GM18867 (cell line): ENCODE measurements around the gene FTCDNL1.

ENCODE experiments used
- ATAC-seq: cut with Tn5 transposase; IDR thresholded peaks from one replicate; pipeline ENCODE4 v1.9.1; 2021; ENCODE audit warnings: mild to moderate bottlenecking, moderate library complexity; ENCODE audit not compliant: unreplicated experiment

FTCDNL1 gene

DNA sequence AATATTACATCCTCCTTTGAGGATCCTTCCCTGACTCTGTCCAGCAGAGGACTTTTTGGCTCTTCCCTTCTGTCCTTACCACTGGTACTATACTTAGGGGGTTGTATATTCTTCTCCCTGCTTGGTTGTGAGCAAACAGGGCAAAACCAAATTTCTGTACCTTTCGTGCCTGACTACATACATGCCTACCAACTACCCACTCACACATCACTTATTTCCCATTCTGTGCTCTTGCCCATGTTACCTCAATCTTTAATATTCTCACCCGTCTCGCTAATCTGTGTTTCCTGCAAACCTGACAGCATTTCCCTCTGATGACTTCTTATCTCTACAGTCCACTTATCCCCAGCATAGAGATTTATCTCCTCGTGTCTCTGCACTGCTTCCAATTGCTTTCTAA lies 58.6 kb downstream of the FTCDNL1 start:
- no peak for ATAC-seq

DNA sequence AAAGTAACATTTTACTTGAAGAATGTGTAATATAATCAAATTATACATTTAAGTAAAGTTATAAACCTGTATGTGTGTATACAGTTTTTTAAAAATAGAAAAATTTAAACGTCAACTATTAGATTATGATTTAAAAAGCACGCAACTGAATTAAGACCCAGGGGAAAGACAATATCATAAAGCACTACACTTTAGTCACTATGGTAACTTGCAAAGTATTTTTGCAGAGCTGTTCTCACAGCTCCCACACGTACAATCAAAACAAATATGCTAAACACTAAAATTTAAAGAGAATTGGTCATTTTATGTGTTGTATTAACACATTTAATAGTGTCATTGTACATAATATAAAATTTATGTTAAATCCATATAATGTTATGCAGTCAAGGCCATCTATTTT lies 59.7 kb downstream of the FTCDNL1 start:
- no peak for ATAC-seq

DNA sequence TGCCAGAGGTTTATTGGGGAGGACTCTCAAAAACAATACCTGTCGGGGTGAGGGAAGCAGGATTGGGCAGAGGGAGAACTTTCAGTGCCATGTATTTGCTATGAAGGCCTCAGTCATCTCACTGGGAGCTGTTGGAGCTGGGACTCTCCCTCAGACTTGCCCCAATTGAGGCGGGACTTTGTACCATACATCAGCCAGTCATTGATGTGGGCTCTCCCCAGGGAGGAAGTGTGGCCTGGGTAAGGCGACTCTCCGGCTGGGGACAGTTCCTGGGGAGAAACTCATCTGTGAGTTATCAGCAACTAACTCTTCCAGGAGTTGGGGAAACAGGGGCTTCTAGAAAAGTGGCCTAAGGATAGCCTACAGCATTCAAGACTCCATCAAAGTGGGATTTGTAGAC lies 66.5 kb downstream of the FTCDNL1 start:
- ATAC-seq: no peak

DNA sequence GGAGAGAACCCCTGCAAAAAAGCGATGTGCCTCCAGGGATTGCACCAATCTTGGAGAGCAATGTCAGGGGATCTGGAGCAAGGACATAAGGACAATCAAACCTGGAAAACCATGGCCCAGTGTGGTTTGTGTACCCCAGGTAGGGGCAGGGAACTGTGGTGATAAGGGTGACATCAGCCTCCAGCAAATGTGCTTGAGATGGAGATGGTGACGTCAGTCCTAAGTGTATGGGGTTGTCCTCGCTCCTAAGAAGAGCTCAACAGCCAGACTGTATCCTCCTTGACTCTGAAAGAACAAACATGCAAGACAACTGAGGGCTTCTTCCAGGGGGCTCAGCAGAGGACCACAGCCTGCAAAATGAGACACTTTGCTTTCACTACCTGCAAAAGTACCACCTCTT lies 71.4 kb downstream of the FTCDNL1 start:
- no peak for ATAC-seq

DNA sequence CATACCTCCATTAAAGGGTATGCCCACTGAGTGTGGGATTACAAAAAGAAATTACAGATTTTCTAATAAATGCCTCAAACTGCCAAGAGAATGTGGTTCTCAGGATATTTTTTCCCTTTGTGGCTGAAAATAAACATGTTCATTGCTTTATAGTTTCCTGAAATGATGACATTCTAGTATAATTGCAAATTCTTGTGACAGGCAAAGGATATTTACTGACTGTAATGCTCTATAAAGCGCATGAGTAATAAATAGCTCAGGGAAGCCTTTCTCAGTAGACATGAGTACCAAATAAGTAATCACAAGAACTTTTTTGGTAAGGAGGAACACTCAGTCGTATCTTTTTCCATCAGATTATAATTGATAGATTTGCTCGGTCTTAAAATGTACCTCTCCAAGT lies 72.3 kb downstream of the FTCDNL1 start:
- no peak for ATAC-seq

DNA sequence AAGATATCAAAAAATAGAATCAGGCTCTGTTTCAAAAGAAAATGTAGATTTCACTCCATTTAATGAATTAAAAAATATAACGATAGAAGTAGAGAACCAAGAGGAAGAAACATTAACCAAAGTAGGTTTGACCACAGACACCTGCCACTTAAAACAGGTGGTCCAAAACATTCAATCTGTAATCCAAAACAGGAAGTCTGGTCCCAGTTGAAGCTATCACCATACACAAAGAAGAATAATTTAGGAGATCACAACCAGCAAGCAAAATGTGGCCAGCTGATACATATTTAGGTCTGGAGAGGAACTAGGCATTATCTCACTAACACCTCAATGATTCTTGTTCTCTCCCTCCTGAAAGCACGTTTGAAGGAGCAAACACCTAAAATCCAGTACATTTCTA lies 73.1 kb downstream of the FTCDNL1 start:
- ATAC-seq: no peak

DNA sequence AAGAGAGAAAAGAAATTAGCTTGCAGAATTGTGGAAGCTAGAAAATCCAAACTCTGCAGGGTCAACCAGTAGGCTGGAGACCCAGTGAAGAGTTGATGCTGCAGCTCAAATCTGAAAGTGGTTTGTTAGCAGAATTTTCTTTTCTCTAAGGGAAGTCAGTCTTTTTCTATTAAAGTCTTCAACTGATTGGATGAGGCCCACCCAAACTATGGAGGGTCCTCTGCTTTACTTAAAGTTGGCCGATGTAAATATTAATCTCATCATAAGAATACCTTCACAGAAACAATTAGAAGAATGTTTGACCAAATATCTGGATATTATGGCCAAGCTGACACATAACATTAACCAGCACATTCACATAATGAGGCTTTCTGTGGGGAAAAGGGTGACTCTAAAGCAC lies 73.7 kb downstream of the FTCDNL1 start:
- no peak for ATAC-seq

DNA sequence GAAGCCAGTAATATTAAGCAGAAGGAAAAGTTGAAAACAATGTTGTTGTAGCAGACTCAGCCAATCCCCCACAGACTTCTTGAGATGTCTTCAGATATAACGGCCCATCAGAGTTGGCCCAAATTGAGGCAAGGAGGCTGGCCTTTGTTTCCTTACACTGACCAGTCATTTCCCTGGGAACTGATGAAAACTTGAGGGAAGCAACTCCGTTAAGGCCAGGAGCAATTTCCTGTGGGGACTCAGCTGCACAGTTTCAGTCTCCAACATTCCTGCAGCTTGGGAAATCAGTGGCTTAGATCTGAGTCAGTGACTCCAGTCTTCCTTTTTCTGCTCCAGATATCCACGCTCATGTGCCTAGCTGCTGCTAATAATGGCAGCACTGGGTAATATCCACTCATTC lies 75.7 kb downstream of the FTCDNL1 start:
- no peak for ATAC-seq

DNA sequence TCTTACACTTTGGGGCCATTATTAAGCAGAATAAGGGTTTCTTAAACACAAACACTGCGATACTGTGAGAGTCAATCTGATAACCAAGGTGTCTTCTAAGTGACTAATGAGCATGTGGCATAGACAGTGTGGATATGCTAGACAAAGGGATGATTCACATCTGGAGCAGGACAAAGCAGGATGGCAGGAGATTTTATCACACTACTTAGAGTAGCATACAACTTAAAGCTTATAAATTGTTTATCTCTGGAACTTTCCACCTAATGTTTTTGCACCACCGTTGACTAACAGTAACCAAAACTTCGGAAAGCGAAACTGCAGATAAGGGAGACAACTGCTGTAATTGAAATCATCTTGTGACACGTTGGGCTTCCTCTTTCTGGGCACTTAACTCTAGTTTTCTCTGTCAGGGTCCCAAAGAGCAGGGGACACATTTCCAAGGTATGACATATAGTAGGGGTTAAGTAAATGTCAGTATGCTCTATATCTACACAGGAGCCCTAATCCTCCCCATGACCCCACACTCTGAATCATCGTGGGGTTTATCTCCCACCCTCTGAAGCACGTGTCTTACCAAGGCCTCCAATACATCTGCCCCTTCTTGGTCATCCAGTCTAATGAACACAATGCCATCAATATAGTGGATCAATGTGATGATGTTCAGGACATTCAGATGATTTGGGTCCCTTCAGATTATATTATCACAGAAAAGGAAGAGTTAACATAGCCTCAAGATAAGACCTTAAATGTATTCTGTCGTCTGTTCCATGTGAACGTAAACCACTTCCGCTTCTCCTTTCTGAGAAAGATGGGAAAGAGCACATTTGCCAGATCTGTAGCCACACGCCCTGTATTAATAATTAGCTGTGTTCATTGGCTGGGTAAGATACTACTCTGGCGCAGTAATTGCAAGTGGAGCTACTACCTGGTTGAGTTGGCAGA lies 78.7 kb downstream of the FTCDNL1 start:
- ATAC-seq: no peak

DNA sequence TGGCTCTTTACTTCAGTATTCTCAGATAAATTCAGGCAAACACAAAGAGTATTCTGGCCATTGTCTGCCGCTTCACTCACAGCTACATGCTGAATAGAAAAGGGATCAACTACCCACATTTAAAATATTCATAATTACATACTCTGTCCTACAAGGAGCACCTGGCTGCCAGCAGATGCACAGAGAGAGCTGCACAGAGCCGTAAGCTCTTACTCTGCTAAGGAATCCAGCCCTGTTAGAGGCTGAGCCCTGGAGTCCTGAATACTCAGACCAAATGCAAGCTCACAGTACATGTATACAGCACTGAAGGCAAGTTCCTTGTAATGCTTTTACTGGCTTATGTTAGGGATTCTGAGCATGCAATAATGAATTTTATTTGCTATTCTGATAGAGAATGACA lies 80.3 kb downstream of the FTCDNL1 start:
- no peak for ATAC-seq

DNA sequence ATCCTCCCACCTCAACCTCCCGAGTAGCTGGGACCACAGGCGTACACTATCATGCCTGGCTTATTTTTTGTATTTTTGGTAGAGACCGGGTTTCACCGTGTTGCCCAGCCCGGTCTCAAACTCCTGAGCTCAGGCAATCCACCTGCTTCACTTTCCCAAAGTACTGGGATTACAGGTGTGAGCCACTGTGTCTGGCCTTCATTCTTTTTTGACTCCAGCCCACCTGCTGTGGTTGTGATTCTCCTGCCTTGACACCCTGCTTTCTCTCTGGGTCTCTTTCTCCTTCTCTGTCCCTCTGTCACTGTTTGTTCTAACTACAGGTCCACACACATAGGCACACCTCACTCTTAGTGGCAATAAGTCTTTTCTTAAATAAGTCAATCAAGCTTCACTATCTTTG lies 85.3 kb downstream of the FTCDNL1 start:
- no peak for ATAC-seq

DNA sequence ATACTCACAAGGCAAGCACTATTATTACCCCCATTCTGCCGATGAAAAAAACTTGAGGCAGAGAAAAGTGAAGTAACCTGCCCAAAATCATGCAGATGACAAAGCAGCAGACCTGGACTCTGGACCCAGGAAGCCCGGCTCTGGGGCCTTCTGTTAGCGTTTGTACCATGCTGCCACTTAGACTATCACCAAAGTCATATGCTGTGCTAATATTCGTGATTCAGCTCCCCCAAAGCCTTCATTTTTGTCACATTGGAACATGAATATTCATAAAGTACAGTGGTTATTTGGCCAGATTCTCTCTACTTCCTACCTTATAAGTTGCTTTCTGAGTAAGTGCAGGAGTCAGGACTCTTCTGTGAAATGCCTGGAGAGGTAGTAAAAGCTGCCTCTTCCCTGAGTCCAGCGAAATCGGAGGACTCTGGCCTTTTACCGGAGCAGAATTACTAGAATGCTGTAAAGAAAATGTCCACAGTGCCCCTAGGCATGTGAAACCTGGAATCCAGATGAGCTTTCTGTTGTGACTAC lies 86.7 kb downstream of the FTCDNL1 start:
- no peak for ATAC-seq

DNA sequence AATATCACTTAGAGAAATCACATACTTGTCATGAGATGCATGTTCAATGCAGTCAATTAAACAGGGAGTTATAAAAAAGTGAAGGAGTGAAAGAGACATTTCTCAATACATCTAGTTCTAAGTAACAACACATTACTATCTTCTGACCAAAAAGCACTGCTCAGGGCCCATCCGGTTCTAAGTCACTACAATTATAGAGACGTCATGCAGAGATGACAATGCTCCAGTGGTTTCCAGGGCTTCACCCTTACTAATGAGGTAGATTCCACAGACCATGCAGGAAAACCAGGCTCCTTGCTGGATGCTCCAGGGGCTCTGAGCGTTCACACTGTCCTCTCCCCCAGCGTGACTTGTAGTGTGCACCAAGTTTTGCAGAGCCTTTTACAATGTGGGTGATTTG lies 88.0 kb downstream of the FTCDNL1 start:
- no peak for ATAC-seq

DNA sequence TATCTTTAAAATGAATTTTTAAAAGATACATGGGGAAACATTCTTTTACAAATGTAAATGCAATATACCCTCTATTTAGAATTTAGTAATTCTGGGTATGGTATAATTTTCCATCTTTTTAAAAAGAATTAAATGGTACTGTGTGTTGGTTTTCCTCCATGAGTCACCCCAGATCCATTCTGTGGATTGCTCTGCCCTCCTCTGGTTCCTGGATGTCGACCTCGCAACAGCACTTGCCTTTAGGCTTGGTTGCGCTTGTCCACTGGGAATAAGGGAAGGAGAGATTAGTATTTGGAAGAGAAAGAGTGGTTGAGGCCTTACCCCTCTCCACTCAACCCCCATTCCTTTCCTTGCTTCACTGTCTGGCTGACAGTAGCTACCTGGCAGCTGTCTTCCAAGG lies 90.4 kb downstream of the FTCDNL1 start:
- ATAC-seq: no peak

DNA sequence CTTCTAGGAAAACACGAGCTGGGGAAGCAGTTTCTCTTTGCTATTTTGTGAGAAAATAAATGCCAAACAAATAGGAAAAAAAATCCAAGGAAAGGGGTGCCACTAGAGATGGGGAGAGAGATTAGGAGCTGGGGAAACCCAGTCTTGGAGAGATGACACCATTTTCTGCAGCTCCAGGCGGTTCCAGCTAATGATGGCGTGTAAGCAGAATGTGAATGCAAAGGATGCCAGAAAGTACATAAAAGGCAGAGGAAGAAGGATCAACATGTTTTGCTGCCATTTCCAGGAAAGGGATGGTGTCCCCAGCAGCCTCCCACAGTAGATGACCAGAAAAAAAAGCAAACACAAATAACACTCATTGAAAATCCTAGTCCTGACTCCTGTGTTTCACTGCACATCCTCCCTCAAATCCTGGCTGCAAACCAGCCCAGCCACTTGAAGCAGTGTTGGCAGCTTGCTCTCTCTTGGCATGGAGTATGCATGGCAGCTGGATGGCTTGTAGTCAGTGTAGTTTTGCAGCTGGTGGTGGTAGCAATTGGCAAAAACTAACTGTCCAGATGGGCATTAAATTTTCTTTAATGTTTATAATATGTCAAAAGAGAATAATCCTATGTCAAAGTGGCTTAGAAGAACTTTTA lies 93.6 kb downstream of the FTCDNL1 start:
- no peak for ATAC-seq

DNA sequence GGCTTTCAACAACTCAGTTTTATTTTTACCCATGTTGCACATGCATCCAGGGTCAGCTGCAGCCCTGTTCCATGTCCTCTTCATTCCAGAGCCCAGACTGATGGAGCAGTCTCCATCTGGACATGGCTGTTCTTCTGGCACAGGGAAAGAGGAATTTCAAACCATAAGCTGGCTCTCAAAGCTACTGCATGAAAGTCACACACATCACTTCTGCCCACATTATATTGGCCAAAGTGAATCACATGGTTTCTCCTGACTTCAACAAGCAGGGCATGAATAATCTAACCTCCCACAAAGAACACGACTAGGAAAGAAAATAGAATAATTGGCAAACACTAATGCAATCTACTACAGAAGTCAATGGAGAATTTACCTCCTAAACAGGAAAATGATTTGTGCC lies 94.2 kb downstream of the FTCDNL1 start:
- ATAC-seq: no peak

DNA sequence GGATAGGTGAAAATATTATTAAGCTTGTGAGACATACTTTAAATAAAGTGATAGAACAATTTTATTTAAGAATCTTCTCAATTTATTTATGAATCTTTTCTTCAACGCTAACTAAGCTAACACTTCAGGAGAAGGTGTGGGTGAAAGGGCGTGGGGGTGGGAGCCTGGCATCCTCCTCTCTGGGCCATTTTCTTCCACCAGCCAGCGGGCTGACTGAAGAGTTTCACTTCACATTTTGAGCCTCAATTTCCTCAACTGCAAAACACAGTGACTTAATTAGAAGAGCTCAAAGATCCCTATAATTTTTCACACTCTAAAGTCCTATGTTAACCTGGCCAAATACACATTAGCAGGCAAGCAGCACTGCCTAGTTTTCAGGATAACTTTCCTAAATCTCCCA lies 94.8 kb downstream of the FTCDNL1 start:
- no peak for ATAC-seq

DNA sequence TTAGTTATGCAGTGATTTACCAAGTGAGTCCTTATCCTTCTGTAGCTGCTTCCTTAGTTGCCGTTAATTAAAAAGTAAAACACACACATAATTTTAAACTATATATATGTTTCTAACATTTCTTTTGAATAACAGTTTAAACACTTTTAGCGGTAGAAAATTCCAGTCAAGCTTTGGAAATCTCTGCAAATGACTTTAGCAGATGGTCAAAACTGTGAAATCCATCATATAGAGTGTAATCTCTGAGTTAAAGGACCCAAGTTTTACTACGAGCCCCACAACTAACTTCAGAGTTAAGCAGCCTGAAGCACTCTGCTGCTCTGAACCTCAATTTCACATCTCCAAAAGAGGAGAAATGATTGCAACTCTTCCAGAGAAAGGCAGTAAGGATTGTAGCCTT lies 96.2 kb downstream of the FTCDNL1 start:
- no peak for ATAC-seq

DNA sequence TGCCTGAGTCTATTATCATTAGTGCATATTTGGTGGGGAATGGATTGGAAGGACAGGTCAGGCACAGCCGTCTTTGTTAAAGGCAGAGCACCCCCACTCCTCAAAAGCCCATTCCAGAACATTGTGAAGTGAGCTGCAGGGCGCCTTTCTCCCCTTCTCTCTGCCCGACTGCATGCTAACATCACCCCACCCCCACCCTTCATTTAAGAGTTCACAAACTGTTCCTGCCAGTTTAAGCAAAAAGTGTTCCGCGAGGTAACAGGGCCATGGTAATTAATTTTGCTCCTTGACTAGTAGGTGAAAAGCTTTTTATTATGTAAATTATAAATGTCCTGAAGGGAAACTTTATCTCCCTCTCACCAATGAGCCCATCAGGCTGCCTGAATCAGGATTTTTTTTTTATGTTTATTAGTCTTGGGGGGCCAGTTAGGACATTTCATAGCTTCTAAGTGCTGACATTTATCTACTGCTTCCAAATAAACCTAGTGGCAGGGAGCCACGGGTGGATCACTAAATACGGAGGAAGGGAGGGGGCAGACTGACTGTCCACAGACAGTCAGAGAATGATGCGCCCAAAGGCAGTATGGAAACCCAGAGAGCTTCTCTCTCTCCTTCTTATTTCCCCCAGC lies 99.4 kb downstream of the FTCDNL1 start:
- no peak for ATAC-seq

DNA sequence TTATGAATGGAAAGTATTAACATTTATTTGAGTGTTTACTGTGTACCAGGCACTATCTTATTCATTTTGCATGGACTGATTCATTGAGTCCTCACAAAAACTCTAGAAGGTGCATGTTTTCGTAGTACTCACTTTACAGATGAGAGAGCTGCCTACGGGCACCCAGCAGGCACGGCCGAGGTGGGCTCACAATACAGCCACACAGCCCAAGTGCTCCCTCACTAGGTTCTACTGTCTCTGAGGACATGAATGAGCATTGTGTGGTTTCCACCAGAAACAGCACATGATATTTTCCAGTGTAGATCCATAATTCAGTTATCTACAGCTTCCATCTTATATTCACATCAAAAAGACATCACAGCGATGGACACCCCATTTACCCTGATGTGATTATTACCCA lies 101.4 kb downstream of the FTCDNL1 start:
- ATAC-seq: no peak

DNA sequence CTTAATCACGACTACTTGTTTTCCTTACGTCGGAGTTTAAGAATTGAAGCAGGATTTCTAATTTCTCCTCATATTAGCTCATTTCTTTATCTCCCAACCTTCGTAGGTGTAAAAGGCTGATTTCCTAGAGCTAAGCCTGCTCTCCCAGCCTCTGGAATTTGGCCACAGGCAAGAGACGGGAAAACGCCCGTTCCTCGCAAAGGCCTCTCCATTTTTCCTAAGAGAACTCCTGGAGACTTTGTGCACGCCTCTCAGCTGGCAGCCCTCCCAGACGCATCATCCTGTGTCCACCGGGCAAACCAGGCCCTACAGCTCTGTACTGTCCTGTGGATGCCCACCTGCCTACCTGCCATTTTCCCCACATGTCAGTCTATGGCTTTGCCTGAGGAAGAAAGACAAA lies 106.3 kb downstream of the FTCDNL1 start:
- no peak for ATAC-seq

DNA sequence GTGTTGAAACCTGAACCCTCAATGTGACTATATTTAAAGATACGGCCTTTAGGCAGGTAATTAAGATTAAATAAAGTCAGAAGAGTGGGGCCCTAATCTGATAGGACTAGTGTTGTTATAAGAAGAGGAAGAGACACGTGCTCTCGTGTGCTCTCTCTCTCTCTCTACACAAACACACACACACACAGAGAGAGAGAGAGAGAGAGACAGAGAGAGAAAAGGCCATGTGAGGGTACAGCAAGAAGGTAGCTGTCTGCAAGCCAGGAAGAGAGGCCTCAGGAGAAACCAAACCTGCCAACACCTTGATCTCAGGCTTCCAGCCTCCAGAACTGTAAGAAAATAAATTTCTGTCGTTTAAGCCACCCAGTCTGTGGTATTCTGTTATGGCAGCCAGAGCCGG lies 106.7 kb downstream of the FTCDNL1 start:
- ATAC-seq: no peak
